CD4-positive, alpha-beta T cell treated with Interleukin-4 for 1 hour (primary cell): ENCODE results near the gene CD72.

ENCODE experiments used
- DNase-seq, 2 donors: peaks; one replicate each; pipeline ENCODE4 v3.0.0-alpha.2; 2020 to 2022

Gene CD72

DNA sequence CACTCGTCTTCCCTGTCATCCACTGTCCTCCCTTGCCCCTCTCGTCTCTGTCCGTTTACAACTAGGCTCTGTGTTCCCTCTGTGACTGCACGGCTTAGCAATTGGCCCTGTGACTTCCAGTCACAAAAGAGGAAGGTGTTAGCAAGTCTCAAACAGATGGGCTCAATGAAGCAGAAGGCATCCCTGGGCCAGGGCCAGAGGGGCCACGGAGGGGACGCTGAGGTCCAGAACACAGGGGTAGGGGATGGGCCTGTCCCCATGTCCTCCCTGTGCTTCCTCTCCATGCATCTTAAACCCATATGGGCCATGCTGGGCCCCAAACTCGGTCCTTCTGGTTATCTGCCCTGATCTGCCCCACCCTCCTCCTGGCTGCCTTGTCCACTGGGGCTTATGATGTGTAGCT, at the start of gene CD72:
Gene CD72, minus strand, starts transcription at position 89 of the 403 bp plus-strand sequence. CDS start 110 bp downstream, outside the sequence.
- peak in 1 of 2 donors; percentile 48 for DNase-seq

- no peak for DNase-seq
Observed at GRCh38 chr9:35667939-35668338, 49.7 kb upstream of the CD72 start.

DNA sequence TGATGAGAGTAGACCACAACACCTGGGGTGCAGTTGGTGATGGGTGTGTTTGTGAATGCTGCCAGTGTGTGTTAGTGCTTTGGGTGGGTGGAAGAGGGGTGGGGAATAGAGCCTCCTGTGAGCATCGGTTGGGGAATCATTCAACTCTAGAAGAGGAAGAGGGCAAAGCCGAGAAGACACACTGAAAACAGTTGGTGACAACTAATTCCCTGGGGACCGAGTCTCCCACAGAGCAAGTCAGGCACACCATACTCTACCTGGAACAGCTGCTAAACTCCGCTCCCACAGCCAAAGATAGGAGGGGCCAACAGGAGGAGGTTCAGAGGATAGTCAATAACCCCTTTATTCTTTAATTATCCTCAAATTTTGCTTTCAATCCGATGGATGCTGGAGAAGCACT, 48.3 kb upstream of the CD72 start:
- DNase-seq = no peak

DNA sequence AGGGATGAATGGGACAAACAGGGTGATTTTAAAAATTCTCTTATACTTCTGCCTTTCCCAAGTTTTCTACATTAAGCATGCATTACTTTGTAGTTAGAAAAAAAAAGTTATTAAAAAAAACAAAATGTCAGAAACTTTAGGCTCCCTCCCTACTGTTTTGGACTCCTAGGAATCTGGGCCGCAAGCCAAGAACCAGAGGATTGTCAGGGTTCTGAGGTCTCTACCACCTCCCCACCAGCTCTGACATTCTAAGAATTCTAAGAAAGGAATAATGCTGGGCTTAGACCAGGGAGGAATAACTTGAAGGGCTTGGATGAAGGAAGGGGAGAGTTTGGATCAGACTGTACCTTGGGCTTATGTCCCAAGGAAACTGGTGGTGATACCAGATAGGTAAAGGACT, 47.8 kb upstream of the CD72 start:
- no peak for DNase-seq

- no peak for DNase-seq
Observed at GRCh38 chr9:35665471-35665818, 47.2 kb upstream of the CD72 start.

- DNase-seq = peak; percentile 62 to 72
Observed at GRCh38 chr9:35664531-35665470, 46.6 kb upstream of the CD72 start, which contains the start of gene ARHGEF39. ARHGEF39 (minus strand) TSS chr9:35665195; CDS start chr9:35665169, 26 bp downstream.

DNA sequence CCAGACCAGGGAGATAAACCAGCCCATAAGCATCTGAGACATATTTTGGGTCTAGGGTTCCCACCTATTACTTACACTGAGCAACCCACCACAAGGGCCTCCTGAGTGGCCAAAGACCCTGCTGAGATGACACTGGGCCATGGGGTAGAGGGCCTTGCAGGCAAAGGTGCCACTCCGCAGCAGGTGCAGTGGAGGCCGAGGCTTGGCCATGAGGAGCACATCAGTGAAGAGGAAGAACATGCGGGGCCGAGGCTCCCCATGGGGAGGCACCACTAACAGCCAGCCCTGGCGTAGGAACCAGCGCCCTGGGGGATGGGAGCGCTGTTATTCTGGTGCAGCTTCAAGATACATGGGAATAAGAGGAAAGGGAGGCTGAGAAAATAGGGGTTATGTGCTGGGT, 44.2 kb upstream of the CD72 start:
- no peak for DNase-seq

DNA sequence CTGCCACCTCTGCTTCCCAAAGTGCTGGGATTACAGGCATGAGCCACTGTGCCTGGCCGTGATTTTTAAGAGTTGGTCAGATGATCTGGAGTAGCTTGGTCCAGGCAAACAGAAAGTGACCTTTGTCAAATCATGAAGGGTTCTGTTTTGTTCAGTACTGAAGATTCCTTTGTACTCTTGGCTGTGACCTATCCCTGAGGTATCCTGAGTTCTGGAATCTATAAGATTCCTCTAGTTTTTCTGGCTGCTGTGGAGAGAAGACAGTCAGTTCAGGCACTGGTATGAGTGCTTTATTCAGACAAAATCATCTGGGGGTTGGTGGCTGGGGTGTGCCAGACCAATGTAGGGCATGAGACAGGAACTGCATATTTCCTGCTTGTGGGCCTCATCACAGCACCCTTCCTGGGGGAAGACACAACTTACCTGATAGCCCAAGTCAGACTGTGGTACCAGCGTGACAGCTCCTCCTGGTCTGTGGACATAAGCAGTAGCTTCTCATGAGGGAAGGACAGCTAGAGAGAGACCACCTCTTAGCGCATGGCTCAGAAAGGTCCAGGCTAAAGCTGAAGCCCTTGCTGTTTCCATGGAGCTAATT, 43.6 kb upstream of the CD72 start:
- peak; percentile 67 to 71 for DNase-seq

- no peak for DNase-seq
Observed at GRCh38 chr9:35660966-35661415, 42.8 kb upstream of the CD72 start.

GRCh38 chr9:35659340-35659739, 41.1 kb upstream of the CD72 start:
- DNase-seq = no peak

DNA sequence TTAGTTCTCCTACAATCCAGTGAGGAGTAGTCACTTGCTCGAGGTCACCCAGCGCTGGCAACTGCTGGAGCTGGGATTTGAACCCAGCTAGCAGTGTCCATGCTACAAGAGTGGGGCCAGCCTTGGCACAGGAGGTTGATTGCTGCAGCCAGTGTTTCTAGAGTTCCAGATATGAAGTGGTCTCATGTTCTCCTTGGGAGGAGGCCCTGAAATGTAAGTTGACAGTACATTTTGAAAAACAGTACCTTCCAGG, 40.7 kb upstream of the CD72 start:
- DNase-seq = no peak

- peak; percentile 86 for DNase-seq
Observed at GRCh38 chr9:35658137-35658967, 40.1 kb upstream of the CD72 start, which contains the start of gene CCDC107. CCDC107 (plus strand) TSS chr9:35658292; CDS start chr9:35658380, 88 bp downstream.

- DNase-seq = peak; percentile 93 to 94
Observed at GRCh38 chr9:35657546-35658136, 39.4 kb upstream of the CD72 start, which contains the start of gene RMRP. RMRP (minus strand) TSS chr9:35658019.

DNA sequence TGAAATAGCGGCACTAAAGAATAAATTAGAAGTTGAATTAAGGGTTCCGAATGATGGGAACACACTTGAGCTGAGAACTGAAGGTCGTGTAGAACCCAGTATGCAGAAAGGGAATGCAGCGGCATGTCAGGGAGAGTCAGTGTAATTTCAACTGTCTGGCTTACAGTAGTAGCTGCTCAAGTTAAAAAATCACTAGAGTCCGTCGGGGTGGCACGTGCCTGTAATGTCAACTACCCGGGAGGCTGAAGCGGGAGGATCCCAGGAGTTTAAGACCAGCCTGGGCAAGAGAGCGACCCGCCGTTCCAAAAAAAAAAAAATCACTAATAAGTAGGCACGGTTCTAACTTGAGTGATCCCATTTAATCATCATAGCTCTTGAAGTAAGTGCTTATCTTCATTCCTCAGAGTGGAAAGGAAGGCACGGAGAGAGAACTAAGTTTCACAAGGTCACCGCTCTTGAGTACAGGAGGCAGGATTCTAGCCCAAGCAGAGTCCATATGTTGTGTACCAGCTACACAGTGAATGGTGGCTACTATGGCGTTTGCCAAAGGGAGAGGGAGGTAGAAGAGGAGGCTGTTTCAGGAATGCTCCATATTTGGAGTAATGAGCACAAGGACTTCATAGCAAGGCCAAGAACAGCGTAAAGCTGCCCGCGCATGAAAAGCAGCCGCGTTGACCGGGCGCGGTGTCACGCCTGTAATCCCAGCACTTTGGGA, 38.8 kb upstream of the CD72 start:
- DNase-seq = no peak

GRCh38 chr9:35656348-35656747, 38.1 kb upstream of the CD72 start:
- DNase-seq = no peak

DNA sequence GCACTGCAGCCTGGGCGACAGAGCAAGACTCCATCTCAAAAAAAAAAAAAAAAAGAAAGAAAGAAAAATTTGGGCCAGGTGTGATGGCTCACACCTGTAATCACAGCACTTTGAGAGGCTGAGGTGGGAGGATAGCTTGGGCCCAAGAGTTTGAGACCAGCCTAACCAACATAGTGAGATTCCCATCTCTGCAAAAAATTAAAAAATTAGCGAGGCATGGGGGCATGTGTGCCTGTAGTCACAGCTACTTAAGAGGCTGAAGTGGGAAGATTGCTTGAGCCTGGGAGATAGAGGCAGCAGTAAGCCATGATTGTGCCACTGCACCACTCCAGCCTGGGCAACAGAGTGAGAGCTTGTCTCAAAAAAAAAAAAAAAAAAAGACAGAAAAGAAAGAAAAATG, 35.4 kb upstream of the CD72 start:
- DNase-seq = no peak

GRCh38 chr9:35652829-35653209, 34.6 kb upstream of the CD72 start:
- no peak for DNase-seq

- no peak for DNase-seq
Observed at GRCh38 chr9:35651956-35652828, 34.0 kb upstream of the CD72 start.

DNA sequence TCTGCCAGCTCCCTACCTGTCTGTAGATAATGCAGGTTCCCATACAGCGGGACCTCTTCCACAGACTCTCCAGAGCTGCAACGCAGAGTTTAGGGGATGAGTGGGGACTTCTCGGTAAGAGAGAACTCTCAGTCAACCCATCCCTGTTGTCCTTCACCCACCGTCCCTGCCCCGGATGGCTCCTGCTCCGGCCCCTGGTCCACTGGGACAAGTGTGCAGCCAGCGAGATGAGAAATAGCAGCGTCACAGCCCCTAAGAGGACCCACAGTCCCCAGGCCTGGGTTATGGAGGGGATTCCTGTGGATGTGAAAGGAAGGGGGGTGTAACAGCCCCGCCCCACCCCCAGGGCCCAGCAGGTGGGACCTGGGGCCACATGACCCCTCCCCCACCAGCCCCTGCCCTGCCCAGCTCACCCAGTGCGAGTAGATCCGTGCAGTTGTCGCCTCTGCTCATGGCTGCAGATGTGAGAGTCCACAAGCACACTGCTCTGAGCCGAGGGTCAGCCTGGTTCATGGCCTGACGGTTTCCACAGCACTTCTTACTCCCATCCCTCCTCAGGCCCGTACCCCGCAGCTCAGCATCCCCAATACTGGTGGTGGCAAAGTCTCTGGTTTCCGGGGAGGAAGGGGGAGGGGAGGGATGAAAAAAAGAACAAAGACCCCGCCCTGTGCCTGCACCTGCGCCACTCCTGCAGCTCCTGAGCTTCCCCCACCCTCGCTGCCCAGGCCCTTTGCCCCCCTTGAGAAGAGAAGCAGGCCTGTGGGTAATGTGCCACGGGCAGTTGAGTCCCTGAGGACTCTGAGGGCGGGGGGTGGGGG, 32.3 kb upstream of the CD72 start, which contains the start of gene SIT1:
Gene SIT1, minus strand, starts transcription at position 591 of the 818 bp plus-strand sequence. Its CDS starts 78 bp downstream, at position 513.
- peak; percentile 29 to 50 for DNase-seq
